ENCODE results near the gene NTN1.

DNA sequence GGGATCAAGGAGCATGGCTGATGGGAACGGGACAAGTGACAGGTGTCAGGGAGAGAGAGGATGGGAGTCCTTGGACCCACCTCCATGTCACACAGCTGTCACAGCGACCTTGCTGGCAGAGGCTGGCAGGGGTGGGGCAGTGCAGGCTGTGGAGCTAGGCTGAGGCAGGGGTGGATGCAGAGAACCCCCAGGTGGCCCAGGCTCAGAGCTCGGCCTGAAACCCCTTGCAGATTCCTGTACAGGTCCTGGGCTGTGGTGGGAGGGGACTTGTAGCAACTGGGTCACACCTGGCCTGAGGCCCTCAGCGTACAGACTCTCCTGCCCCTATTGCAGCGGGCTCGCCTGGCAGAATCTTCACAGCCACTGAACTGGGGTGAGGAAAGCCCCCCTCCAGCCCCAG is 174.1 kb downstream of the NTN1 start:
- TF ChIP-seq, protein P1, sequence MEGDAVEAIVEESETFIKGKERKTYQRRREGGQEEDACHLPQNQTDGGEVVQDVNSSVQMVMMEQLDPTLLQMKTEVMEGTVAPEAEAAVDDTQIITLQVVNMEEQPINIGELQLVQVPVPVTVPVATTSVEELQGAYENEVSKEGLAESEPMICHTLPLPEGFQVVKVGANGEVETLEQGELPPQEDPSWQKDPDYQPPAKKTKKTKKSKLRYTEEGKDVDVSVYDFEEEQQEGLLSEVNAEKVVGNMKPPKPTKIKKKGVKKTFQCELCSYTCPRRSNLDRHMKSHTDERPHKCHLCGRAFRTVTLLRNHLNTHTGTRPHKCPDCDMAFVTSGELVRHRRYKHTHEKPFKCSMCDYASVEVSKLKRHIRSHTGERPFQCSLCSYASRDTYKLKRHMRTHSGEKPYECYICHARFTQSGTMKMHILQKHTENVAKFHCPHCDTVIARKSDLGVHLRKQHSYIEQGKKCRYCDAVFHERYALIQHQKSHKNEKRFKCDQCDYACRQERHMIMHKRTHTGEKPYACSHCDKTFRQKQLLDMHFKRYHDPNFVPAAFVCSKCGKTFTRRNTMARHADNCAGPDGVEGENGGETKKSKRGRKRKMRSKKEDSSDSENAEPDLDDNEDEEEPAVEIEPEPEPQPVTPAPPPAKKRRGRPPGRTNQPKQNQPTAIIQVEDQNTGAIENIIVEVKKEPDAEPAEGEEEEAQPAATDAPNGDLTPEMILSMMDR (IDR thresholded peaks at IDR 0.05): no peak
- no peak for TF ChIP-seq POLR2A (IDR thresholded peaks at IDR 0.05)

Data from uterus (tissue), 2 donors.